IPS-NIHi11 (cell line): Measurements from ENCODE around the gene MCAM.

Source experiments
- DNase-seq: peaks from one replicate; pipeline ENCODE4 v3.0.0; 2012; ENCODE audit warnings: mixed read lengths, low spot score

MCAM gene

GRCh38 chr11:119262668-119263351, 54.1 kb downstream of the MCAM start:
- DNase-seq: no peak

- no peak for DNase-seq
Observed at GRCh38 chr11:119258983-119259382, 57.9 kb downstream of the MCAM start.
